HCT116 (cell line): ENCODE results near the gene SLC5A6. TPM values are rescaled to one million over a fixed set of nuclear protein-coding genes. Genes with fewer than 3 reads are reported as not detected.

ENCODE experiments used
- ATAC-seq: fragments of 200-7000 bp; cut with Tn5 transposase; 2 replicates; pipeline ENCODE4 v1.9.1; 2020; ENCODE audit warnings: mild to moderate bottlenecking, moderate library complexity
- BruUV-seq: library from RNA; stranded (reverse); fragments of 400-500 nt; replicated peaks from 2 replicates; lab custom pipeline; 2021; lab: Mats Ljungman, UMichigan
- CTCF ChIA-PET: fragments of 300-600 bp; sonication (Branson Sonifier 250); formaldehyde crosslinking; loops from one replicate; lab custom pipeline; 2021; ENCODE audit warnings: antibody characterized with exemption; lab: Charles Lee
- POLR2A ChIA-PET: fragments of 300-600, 350-600 bp; sonication (Branson Sonifier 250); formaldehyde crosslinking; loops from one replicate; lab custom pipeline; 2021; ENCODE audit warnings: antibody characterized with exemption; lab: Charles Lee
- RAD21 ChIA-PET, 2 experiments: fragments of 300-600 bp; sonication (Branson Sonifier 250); formaldehyde crosslinking; loops; one replicate each; lab custom pipeline; 2023; ENCODE audit warnings: low total read pairs in 2 of 2; ENCODE audit not compliant: uncharacterized antibody in 2 of 2, unreplicated experiment in 2 of 2, low non-redundant PET in 1 of 2; lab: Charles Lee
- DNase-seq: peaks from one replicate; pipeline ENCODE4 v3.0.0-alpha.2; 2010; ENCODE audit warnings: low read depth, low spot score
- H2AFZ ChIP-seq: fragments of 200-600 bp; shearing (Covaris generic), sonication (generic); 2 replicates; pipeline ENCODE4 v1.6.1; 2017; ENCODE audit warnings: low read depth, mixed run types, mixed read lengths, antibody characterized with exemption, low read length; ENCODE audit not compliant: poor library complexity, severe bottlenecking
- H3K27ac ChIP-seq: 2 replicates; pipeline ENCODE4 v1.5.1; 2012; ENCODE audit warnings: low read depth, low read length
- H3K27me3 ChIP-seq: fragments of 200-600 bp; sonication (generic); 2 replicates; pipeline ENCODE4 v1.6.1; 2016; ENCODE audit warnings: mixed run types, low read length, mixed read lengths; ENCODE audit not compliant: insufficient read depth
- H3K36me3 ChIP-seq, 2 experiments: fragments of 200-500 bp in 1 of 2; fragments of 200-600 bp in 1 of 2; sonication (Bioruptor generic) in 1 of 2; sonication (generic) in 1 of 2; 2 replicates each; pipeline versions ENCODE4 v1.5.1 to v1.6.1; 2014 to 2016; ENCODE audit warnings: low read length in 2 of 2, inconsistent platforms in 1 of 2, mixed read lengths in 1 of 2, mixed run types in 1 of 2; ENCODE audit not compliant: insufficient read depth in 2 of 2, control insufficient read depth in 1 of 2
- H3K4me1 ChIP-seq, 2 experiments: fragments of 200-600 bp in 1 of 2; sonication (generic) in 1 of 2; 2 replicates each; pipeline versions ENCODE4 v1.5.1 to v1.6.1; 2012 to 2017; ENCODE audit warnings: low read length in 2 of 2, inconsistent platforms in 1 of 2, mild to moderate bottlenecking in 1 of 2, mixed read lengths in 1 of 2, mixed run types in 1 of 2, moderate library complexity in 1 of 2; ENCODE audit not compliant: insufficient read depth in 2 of 2, control insufficient read depth in 1 of 2
- H3K4me2 ChIP-seq: fragments of 200-600 bp; sonication (generic); 2 replicates; pipeline ENCODE4 v1.6.1; 2017; ENCODE audit warnings: mixed run types, low read length, mixed read lengths
- H3K4me3 ChIP-seq, 2 experiments: fragments of 200-600 bp in 1 of 2; sonication (generic) in 1 of 2; replicated peaks in 1 of 2; 2 replicates each; pipeline ENCODE4 v1.5.1; 2011 to 2016; ENCODE audit warnings: low read length in 2 of 2, control low read depth in 1 of 2, low read depth in 1 of 2, mild to moderate bottlenecking in 1 of 2, mixed read lengths in 1 of 2, mixed run types in 1 of 2
- H3K79me2 ChIP-seq: fragments of 200-600 bp; sonication (generic); 2 replicates; pipeline ENCODE4 v1.6.1; 2017; ENCODE audit warnings: mild to moderate bottlenecking, mixed run types, low read length, moderate library complexity, mixed read lengths; ENCODE audit not compliant: insufficient read depth
- H3K9ac ChIP-seq: fragments of 200-600 bp; sonication (generic); 2 replicates; pipeline ENCODE4 v1.6.1; 2016; ENCODE audit warnings: low read length, mixed read lengths
- H3K9me2 ChIP-seq: fragments of 200-600 bp; sonication (generic), shearing (Covaris generic); 2 replicates; pipeline ENCODE4 v1.6.1; 2017; ENCODE audit warnings: mixed run types, mild to moderate bottlenecking, moderate library complexity; ENCODE audit not compliant: insufficient read depth
- H3K9me3 ChIP-seq, 2 experiments: fragments of 200-500 bp in 1 of 2; fragments of 200-600 bp in 1 of 2; sonication (Bioruptor generic) in 1 of 2; sonication (generic) in 1 of 2; 2 replicates each; pipeline ENCODE4 v1.6.1; 2014 to 2017; ENCODE audit warnings: low read length in 2 of 2, mixed read lengths in 2 of 2, inconsistent platforms in 1 of 2, low read depth in 1 of 2, mild to moderate bottlenecking in 1 of 2, mixed run types in 1 of 2, moderate library complexity in 1 of 2; ENCODE audit not compliant: control insufficient read depth in 1 of 2, insufficient read depth in 1 of 2
- H4K20me1 ChIP-seq: fragments of 200-600 bp; sonication (generic), shearing (Covaris generic); 2 replicates; pipeline ENCODE4 v1.6.1; 2017; ENCODE audit warnings: mixed run types, mild to moderate bottlenecking, moderate library complexity; ENCODE audit not compliant: insufficient read depth
- EZH2phosphoT487 ChIP-seq: fragments of 200-600 bp; IDR thresholded peaks from 2 replicates; pipeline ENCODE4 v1.6.1; 2018; ENCODE audit warnings: antibody characterized with exemption, borderline replicate concordance
- JUND ChIP-seq: IDR thresholded peaks from 2 replicates; pipeline ENCODE4 v1.6.1; 2012
- POLR2A ChIP-seq: IDR thresholded peaks from 2 replicates; pipeline ENCODE4 v1.7.0; 2011; ENCODE audit warnings: borderline replicate concordance; ENCODE audit not compliant: insufficient read depth, insufficient read length; ENCODE audit errors: extremely low read depth
- RAD21 ChIP-seq: IDR thresholded peaks from 2 replicates; pipeline ENCODE4 v1.6.1; 2012; ENCODE audit warnings: low read depth, mild to moderate bottlenecking
- REST ChIP-seq: IDR thresholded peaks from 2 replicates; pipeline ENCODE4 v1.6.1; 2012; ENCODE audit warnings: low read depth
- intact Hi-C: fragments of 100-400 bp; cut with micrococcal nuclease; formaldehyde crosslinking; loops from 2 replicates; pipeline ENCODE4 v1.10.0; 2022
- total RNA-seq: library from RNA; stranded (reverse); gene quantifications from one replicate; pipeline ENCODE4 v1.2.1, GENCODE V29; 2021; ENCODE audit not compliant: unreplicated experiment
- TF ChIP-seq, protein P1 (sequence below), 3 experiments: fragments of 200-600 bp in 1 of 3; sonication (generic) in 1 of 3; IDR thresholded peaks in 2 of 3; conservative IDR thresholded peaks in 1 of 3; 2 replicates each; pipeline ENCODE4 v1.5.1; 2012 to 2017; ENCODE audit warnings: low read depth in 2 of 3, low read length in 2 of 3, antibody characterized with exemption in 1 of 3, borderline replicate concordance in 1 of 3, control low read depth in 1 of 3, mild to moderate bottlenecking in 1 of 3, mixed read lengths in 1 of 3, mixed run types in 1 of 3, moderate library complexity in 1 of 3; ENCODE audit not compliant: insufficient read depth in 1 of 3

Gene SLC5A6
- total RNA-seq, 1 experiment from 2014 or later, result 55.4 TPM

GRCh38 chr2:27171351-27171848 lies 40.7 kb downstream of the SLC5A6 start:
- no peak overlapping the region for H3K4me3 ChIP-seq
- no peak overlapping the region for H3K9ac ChIP-seq
- H3K9me3 ChIP-seq, result no peaks in the 10 kb centered on the region
- no TSS peak for BruUV-seq
- no peaks in the 10 kb centered on the region for H3K9me2 ChIP-seq
- peaks cover 0 to 4% of the 10 kb centered on the region in 2 experiments; a peak in 1 of 4 replicates for H3K4me1 ChIP-seq
- H3K79me2 ChIP-seq, result no peaks in the 10 kb centered on the region
- H3K27ac ChIP-seq, result no peak overlapping the region
- peaks cover 9% of the 10 kb centered on the region; the same call in 1 of the 2 replicates for H3K27me3 ChIP-seq
- no peak for TF ChIP-seq POLR2A
- TF ChIP-seq, protein P1, sequence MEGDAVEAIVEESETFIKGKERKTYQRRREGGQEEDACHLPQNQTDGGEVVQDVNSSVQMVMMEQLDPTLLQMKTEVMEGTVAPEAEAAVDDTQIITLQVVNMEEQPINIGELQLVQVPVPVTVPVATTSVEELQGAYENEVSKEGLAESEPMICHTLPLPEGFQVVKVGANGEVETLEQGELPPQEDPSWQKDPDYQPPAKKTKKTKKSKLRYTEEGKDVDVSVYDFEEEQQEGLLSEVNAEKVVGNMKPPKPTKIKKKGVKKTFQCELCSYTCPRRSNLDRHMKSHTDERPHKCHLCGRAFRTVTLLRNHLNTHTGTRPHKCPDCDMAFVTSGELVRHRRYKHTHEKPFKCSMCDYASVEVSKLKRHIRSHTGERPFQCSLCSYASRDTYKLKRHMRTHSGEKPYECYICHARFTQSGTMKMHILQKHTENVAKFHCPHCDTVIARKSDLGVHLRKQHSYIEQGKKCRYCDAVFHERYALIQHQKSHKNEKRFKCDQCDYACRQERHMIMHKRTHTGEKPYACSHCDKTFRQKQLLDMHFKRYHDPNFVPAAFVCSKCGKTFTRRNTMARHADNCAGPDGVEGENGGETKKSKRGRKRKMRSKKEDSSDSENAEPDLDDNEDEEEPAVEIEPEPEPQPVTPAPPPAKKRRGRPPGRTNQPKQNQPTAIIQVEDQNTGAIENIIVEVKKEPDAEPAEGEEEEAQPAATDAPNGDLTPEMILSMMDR (IDR thresholded peaks at IDR 0.05 in 2 of 3, conservative IDR thresholded peaks at IDR 0.05 in 1 of 3; ENCODE audit: borderline replicate concordance in 1 of 3, insufficient read depth in 1 of 3, low read depth in 2 of 3, low read length in 2 of 3), result no peak
- no peak for TF ChIP-seq JUND
- TF ChIP-seq REST, result no peak
- TF ChIP-seq EZH2phosphoT487, result no peak
- TF ChIP-seq RAD21, result no peak
- no peak overlapping the region for H3K4me2 ChIP-seq
- no peaks in the 10 kb centered on the region for H4K20me1 ChIP-seq
- CTCF ChIA-PET, result interaction anchor here (0.8 to 2.2 kb wide), 2 partner anchors 19 to 39 kb away, joined by 3 to 10 read pairs; no protein-coding TSS in a partner anchor
- H2AFZ ChIP-seq, result no peak overlapping the region
- POLR2A ChIA-PET, result no interaction called here
- no peak for DNase-seq
- H3K36me3 ChIP-seq, result no peaks in the 10 kb centered on the region
- intact Hi-C loops, result no loop called here
- RAD21 ChIA-PET, result interaction anchor here in 1 of 2 experiments (0.7 kb wide), 1 partner anchor 21 kb away, joined by 4 read pairs; no protein-coding TSS in a partner anchor
- no peak for ATAC-seq
